Dendritic cell treated with granulocyte-macrophage colony-stimulating factor and Interleukin-4, amounts not matched to agents 40 ng/mL and 50 ng/mL, for 4 days (primary cell): Measurements from ENCODE around the gene LYPD1.

ENCODE experiments used
- H3K27ac Mint-ChIP-seq: one replicate; pipeline ENCODE4 v1.8.0; 2022; ENCODE audit warnings: mild to moderate bottlenecking, mixed read lengths
- H3K27me3 Mint-ChIP-seq: one replicate; pipeline ENCODE4 v1.8.0; 2022; ENCODE audit warnings: mild to moderate bottlenecking, mixed read lengths
- H3K36me3 Mint-ChIP-seq: one replicate; pipeline ENCODE4 v1.8.0; 2022; ENCODE audit warnings: low read depth, mixed read lengths
- H3K4me1 Mint-ChIP-seq: one replicate; pipeline ENCODE4 v1.8.0; 2022; ENCODE audit warnings: low read depth, mixed read lengths
- H3K4me3 Mint-ChIP-seq: one replicate; pipeline ENCODE4 v1.8.0; 2022; ENCODE audit warnings: mild to moderate bottlenecking, moderate library complexity, mixed read lengths
- H3K9me3 Mint-ChIP-seq: one replicate; pipeline ENCODE4 v1.8.0; 2022; ENCODE audit warnings: mixed read lengths
- intact Hi-C: fragments of 100-400 bp; cut with micrococcal nuclease; formaldehyde crosslinking; loops from one replicate; pipeline ENCODE4 v1.15.0; 2022

LYPD1 gene

GRCh38 chr2:132606649-132607048 is 63.4 kb downstream of the LYPD1 start:
- H3K27ac Mint-ChIP-seq = no peak overlapping the region
- H3K27me3 Mint-ChIP-seq = peaks cover 19% of the 10 kb centered on the region
- no peak overlapping the region for H3K4me3 Mint-ChIP-seq
- no peaks in the 10 kb centered on the region for H3K9me3 Mint-ChIP-seq
- intact Hi-C loops = no loop called here
- no peaks in the 10 kb centered on the region for H3K36me3 Mint-ChIP-seq
- no peaks in the 10 kb centered on the region for H3K4me1 Mint-ChIP-seq

GRCh38 chr2:132605236-132606180 is 64.5 kb downstream of the LYPD1 start:
- H3K9me3 Mint-ChIP-seq = no peaks in the 10 kb centered on the region
- intact Hi-C loops = no loop called here
- H3K4me1 Mint-ChIP-seq = no peaks in the 10 kb centered on the region
- no peaks in the 10 kb centered on the region for H3K36me3 Mint-ChIP-seq
- peaks cover 22% of the 10 kb centered on the region for H3K27me3 Mint-ChIP-seq
- H3K4me3 Mint-ChIP-seq = no peak overlapping the region
- H3K27ac Mint-ChIP-seq = no peak overlapping the region

- intact Hi-C loops = no loop called here
- H3K27ac Mint-ChIP-seq = no peak overlapping the region
- H3K27me3 Mint-ChIP-seq = peaks cover 25% of the 10 kb centered on the region
- H3K36me3 Mint-ChIP-seq = no peaks in the 10 kb centered on the region
- H3K4me1 Mint-ChIP-seq = no peaks in the 10 kb centered on the region
- H3K9me3 Mint-ChIP-seq = no peaks in the 10 kb centered on the region
- no peak overlapping the region for H3K4me3 Mint-ChIP-seq
Measured at GRCh38 chr2:132604561-132604960, 65.4 kb downstream of the LYPD1 start.

DNA sequence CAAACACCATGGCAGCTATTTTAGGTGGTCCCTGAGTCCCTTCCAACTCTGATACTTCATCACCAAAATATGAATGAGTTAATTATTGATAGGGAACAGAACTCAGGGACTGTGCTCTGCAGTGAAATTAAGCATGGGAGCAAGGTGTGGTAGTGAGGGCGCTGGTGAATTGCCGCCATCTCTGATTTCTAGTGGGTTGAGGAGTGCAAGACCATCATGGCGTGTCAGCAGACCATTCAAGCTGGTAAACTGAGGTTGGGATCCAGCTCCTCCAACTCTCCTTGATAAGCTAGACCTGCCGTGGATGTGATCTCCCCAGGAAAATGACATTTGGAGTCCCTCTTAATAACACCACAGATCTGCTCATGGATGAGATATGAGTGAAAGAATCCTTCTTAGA is 70.4 kb downstream of the LYPD1 start:
- Mint-ChIP-seq H3K36me3 (no peaks in the 10 kb centered on the region), H3K27me3 (peaks cover 34% of the 10 kb centered on the region), H3K9me3 (no peaks in the 10 kb centered on the region), H3K4me3 (no peak overlapping the region), H3K4me1 (no peaks in the 10 kb centered on the region), H3K27ac (no peak overlapping the region)
- intact Hi-C loops = no loop called here

DNA sequence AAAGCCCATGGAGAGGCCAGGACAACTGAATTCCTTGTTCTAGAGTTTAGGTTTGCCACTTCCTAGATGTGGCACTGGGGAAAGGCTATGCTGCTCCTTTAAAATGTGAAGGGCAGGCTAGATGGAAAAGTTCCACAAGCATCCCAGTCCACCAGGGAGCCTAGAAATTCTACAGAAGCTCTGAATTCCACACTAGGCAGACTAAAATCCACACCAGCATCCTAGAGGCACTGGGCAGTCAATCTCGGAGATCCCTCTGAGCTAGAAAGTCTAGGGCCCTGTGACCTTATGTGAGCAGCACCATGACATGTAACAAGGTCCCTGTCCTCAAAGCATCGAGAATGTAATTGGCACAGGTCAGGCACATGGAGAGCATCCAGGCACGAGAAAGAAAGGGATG is 71.5 kb downstream of the LYPD1 start:
- intact Hi-C loops = no loop called here

DNA sequence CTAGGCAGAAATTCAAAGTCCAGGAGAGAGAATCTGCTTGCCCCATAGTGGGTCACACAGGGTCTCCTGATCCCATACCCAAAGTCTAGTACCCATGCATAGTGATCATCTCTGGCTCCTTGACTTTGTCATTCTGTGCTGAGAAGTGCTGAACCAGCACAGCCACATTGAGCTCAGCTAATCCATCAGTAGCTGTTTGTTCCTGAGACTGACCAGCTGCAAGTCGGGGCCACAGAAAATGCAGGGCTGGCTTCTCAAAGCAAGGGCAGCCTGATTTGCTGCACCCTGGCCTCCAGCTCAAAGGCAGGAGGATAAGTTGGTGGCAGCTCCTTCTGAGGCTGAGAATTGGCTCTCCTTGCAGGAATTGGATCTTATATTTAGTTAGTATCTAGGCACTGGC is 72.2 kb downstream of the LYPD1 start:
- Mint-ChIP-seq H3K9me3 (no peaks in the 10 kb centered on the region), H3K4me1 (no peaks in the 10 kb centered on the region), H3K36me3 (no peaks in the 10 kb centered on the region), H3K27ac (no peak overlapping the region), H3K4me3 (no peak overlapping the region), H3K27me3 (peaks cover 42% of the 10 kb centered on the region)
- intact Hi-C loops = no loop called here

More for the DNA sequence above, 71.5 kb downstream of the LYPD1 start:
- Mint-ChIP-seq H3K27me3 (peaks cover 39% of the 10 kb centered on the region), H3K27ac (no peak overlapping the region), H3K4me3 (no peak overlapping the region), H3K4me1 (no peaks in the 10 kb centered on the region), H3K9me3 (no peaks in the 10 kb centered on the region), H3K36me3 (no peaks in the 10 kb centered on the region)

DNA sequence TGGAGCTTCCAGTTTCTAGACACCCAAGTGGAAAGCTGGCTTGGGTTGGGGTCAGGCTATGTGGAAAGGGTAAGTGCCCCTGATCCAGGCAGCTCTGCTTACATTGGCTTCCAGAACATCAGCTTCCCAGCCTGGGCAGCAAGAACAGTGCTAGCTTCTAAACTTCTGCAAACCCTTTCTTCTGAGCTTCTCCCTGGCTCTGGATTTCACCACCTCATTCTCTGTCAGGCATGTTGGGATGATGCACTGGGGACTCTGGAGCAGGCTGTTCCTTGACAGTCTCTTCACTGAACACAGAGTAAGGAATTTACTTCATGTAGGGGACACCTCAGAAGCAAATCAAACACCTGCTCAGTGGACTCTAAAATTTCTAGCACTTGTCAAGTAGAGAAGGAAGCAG is 72.8 kb downstream of the LYPD1 start:
- intact Hi-C loops = no loop called here
- no peaks in the 10 kb centered on the region for H3K4me1 Mint-ChIP-seq
- H3K27me3 Mint-ChIP-seq = peaks cover 40% of the 10 kb centered on the region
- no peaks in the 10 kb centered on the region for H3K36me3 Mint-ChIP-seq
- H3K9me3 Mint-ChIP-seq = no peaks in the 10 kb centered on the region
- no peak overlapping the region for H3K27ac Mint-ChIP-seq
- no peak overlapping the region for H3K4me3 Mint-ChIP-seq

DNA sequence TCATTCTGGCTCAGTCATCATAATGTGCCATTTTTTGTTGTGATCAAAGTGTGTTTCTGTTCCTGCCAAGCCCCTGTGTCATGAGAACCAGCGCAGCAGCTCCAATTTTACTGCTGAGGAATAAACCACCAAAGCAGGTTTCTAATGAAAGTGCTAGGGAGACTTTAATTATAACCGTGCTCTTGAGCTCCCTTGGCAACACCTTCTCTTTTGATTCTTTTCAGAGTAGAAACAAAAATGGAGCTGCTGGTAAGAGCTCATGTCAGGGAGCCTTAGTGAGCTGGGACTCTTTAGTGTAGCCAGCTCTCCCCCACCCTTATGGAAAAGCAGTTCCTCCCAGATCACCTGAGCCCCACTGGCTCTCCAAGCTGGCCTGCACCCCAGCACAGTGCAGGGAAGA is 74.3 kb downstream of the LYPD1 start:
- Mint-ChIP-seq H3K9me3 (no peaks in the 10 kb centered on the region), H3K36me3 (no peaks in the 10 kb centered on the region), H3K27me3 (peaks cover 38% of the 10 kb centered on the region), H3K4me3 (no peak overlapping the region), H3K4me1 (no peaks in the 10 kb centered on the region), H3K27ac (no peak overlapping the region)
- intact Hi-C loops = no loop called here

DNA sequence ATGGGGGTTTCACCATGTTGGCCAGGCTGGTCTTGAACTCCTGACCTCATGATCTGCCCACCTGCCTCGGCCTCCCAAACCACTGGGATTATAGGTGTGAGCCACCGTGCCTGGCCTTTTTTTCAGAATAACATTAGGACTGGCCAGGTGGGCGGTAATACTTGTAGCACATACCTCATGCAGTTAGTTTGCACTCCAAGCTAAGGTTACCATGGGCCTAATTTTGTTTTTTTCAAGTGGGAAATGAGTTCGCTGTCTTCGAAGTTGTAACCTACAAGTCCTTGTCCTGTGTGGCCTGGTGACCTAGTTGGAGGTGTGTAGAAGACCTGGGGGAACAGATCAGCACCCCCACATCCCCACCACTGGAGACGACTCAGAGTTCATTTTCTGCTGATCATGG is 74.8 kb downstream of the LYPD1 start:
- Mint-ChIP-seq H3K9me3 (no peaks in the 10 kb centered on the region), H3K4me3 (no peak overlapping the region), H3K27me3 (peaks cover 36% of the 10 kb centered on the region), H3K27ac (no peak overlapping the region), H3K36me3 (no peaks in the 10 kb centered on the region), H3K4me1 (no peaks in the 10 kb centered on the region)
- intact Hi-C loops = no loop called here
